Keratinocyte (primary cell): Measurements from ENCODE around the gene AK8. TPM values are rescaled to one million over a fixed set of nuclear protein-coding genes. Genes with fewer than 3 reads are reported as not detected.
"Not testable (repeated sequence)": the region's sequence is repeated elsewhere in the genome, so short reads cannot be mapped to it uniquely, and the experiment has no call there.

Experiments
- DNase-seq: peaks from one replicate; pipeline ENCODE4 v3.0.0-alpha.2; 2011; ENCODE audit warnings: low read depth, missing footprints, low spot score
- FAIRE-seq: peaks from 2 replicates; lab custom pipeline; 2011; peaks lifted over from hg19 to GRCh38; lab: Jason Lieb, UNC
- H2AFZ ChIP-seq: 2 replicates; pipeline ENCODE4 v1.6.0; 2012; ENCODE audit warnings: low read length, control low read depth, inconsistent platforms; ENCODE audit not compliant: control insufficient read depth
- H3K27ac ChIP-seq: 2 replicates; pipeline ENCODE4 v1.5.1; 2011; ENCODE audit warnings: low read length; ENCODE audit not compliant: control insufficient read depth, insufficient read depth
- H3K27me3 ChIP-seq: 3 replicates; pipeline ENCODE4 v1.6.0; 2011; ENCODE audit warnings: low read length; ENCODE audit not compliant: control insufficient read depth, insufficient read depth; ENCODE audit errors: extremely low read depth
- H3K36me3 ChIP-seq, 2 experiments: 2 replicates in 1 of 2; 3 replicates in 1 of 2; pipeline ENCODE4 v1.5.1; 2011; ENCODE audit warnings: low read length in 2 of 2, mild to moderate bottlenecking in 1 of 2; ENCODE audit not compliant: control insufficient read depth in 2 of 2, insufficient read depth in 2 of 2; ENCODE audit errors: extremely low read depth in 1 of 2
- H3K4me1 ChIP-seq: 3 replicates; pipeline ENCODE4 v1.5.1; 2011; ENCODE audit warnings: low read length; ENCODE audit not compliant: control insufficient read depth, insufficient read depth; ENCODE audit errors: extremely low read depth
- H3K4me2 ChIP-seq: 3 replicates; pipeline ENCODE4 v1.6.0; 2011; ENCODE audit warnings: low read depth, low read length; ENCODE audit not compliant: control insufficient read depth, insufficient read depth; ENCODE audit errors: extremely low read depth
- H3K4me3 ChIP-seq, 3 experiments: fragments of 200-600 bp in 1 of 3; sonication (generic) in 1 of 3; 2 replicates in 2 of 3; 3 replicates in 1 of 3; pipeline ENCODE4 v1.5.1; 2011 to 2016; ENCODE audit warnings: low read length in 3 of 3, mild to moderate bottlenecking in 3 of 3, control low read depth in 2 of 3, inconsistent platforms in 1 of 3, low read depth in 1 of 3, mixed read lengths in 1 of 3, mixed run types in 1 of 3, moderate library complexity in 1 of 3; ENCODE audit not compliant: control insufficient read depth in 2 of 3, insufficient read depth in 2 of 3; ENCODE audit errors: extremely low read depth in 1 of 3
- H3K79me2 ChIP-seq: 2 replicates; pipeline ENCODE4 v1.6.0; 2012; ENCODE audit warnings: low read length; ENCODE audit not compliant: control insufficient read depth, insufficient read depth
- H3K9ac ChIP-seq: 3 replicates; pipeline ENCODE4 v1.6.0; 2011; ENCODE audit warnings: low read length; ENCODE audit not compliant: control insufficient read depth, insufficient read depth; ENCODE audit errors: extremely low read depth
- H3K9me1 ChIP-seq: 3 replicates; pipeline ENCODE4 v1.6.0; 2011; ENCODE audit warnings: low read length; ENCODE audit not compliant: control insufficient read depth, insufficient read depth; ENCODE audit errors: extremely low read depth
- H3K9me3 ChIP-seq: 2 replicates; pipeline ENCODE4 v1.5.1; 2012; ENCODE audit warnings: low read depth, low read length; ENCODE audit not compliant: control insufficient read depth
- H4K20me1 ChIP-seq: 3 replicates; pipeline ENCODE4 v1.6.0; 2011; ENCODE audit warnings: low read length; ENCODE audit not compliant: control insufficient read depth, insufficient read depth; ENCODE audit errors: extremely low read depth
- EZH2 ChIP-seq: IDR thresholded peaks from one replicate; pipeline ENCODE4 v1.6.1; 2012; ENCODE audit warnings: inconsistent platforms, mild to moderate bottlenecking, low read length, moderate library complexity
- dilution Hi-C: fragments of 300-500 bp; cut with MboI; formaldehyde crosslinking; loops from one replicate; pipeline ENCODE4 v1.7.0; 2020; ENCODE audit warnings: low sequenced_read_pairs; ENCODE audit not compliant: extremely low pct_ligation_motif_present
- polyA plus RNA-seq, 5 experiments: library from polyadenylated mRNA; depleted of rRNA in 3 of 5; stranded (reverse) in 3 of 5; stranded (forward) in 1 of 5; unstranded in 1 of 5; fragments of >200 nt; gene quantifications; 1 replicate in 1 of 5; 2 replicates in 3 of 5; 3 replicates in 1 of 5; pipeline versions ENCODE4 v1.2.1 to v1.2.3, GENCODE V29; 2011 to 2012; ENCODE audit warnings: missing spikeins in 2 of 5, low read depth in 1 of 5, low replicate concordance in 1 of 5
- TF ChIP-seq, protein P1 (sequence below), 3 experiments: IDR thresholded peaks in 1 of 3; conservative IDR thresholded peaks in 1 of 3; optimal IDR thresholded peaks in 1 of 3; 2 replicates in 2 of 3; 3 replicates in 1 of 3; pipeline versions ENCODE3 to v1.5.1; 2011; ENCODE audit warnings: low read length in 3 of 3, mild to moderate bottlenecking in 3 of 3, moderate library complexity in 2 of 3, control low read depth in 1 of 3, inconsistent platforms in 1 of 3; ENCODE audit not compliant: insufficient read depth in 2 of 3; ENCODE audit errors: extremely low read depth in 1 of 3

Gene AK8
- polyA plus RNA-seq, 1 donor (not counting 4 experiments of a cell fraction or from before 2014, with no cell fraction given) = 0.24 TPM

DNA sequence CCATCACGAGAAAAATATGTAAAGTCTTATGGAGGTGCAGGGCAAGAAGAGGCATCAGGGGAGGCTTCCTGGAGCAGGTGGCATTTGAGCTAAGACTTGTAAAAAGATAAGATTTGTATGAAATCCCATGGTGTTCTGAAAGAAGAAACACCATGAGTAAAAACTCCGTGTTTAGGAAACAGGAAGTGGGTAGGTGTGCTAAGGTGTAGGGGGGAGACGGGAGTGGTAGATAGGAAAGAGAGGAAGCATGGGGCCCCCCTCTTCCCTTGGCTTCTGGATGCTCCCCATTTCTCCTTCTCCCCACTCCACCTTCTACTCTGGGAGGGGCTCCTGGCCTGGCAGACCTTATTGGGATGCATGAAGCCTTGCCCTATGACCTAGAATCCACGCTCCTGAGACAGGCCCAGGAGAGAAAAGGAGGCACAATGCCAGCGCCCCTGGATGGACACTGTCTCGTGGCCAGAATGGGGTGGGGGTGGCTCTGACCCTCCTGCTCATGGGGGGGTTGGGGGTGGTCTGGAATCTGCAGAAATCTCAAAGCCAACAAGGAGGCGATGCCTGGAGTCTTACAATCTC lies 104.2 kb downstream of the AK8 start:
- H4K20me1 ChIP-seq = no peaks in the 10 kb centered on the region
- no peaks in the 10 kb centered on the region for H3K79me2 ChIP-seq
- H3K4me1 ChIP-seq = peaks cover 7% of the 10 kb centered on the region
- no peak overlapping the region for H3K4me3 ChIP-seq
- H3K9ac ChIP-seq = no peak overlapping the region
- no peak overlapping the region for H3K27ac ChIP-seq
- TF ChIP-seq EZH2 = no peak
- TF ChIP-seq, protein P1, sequence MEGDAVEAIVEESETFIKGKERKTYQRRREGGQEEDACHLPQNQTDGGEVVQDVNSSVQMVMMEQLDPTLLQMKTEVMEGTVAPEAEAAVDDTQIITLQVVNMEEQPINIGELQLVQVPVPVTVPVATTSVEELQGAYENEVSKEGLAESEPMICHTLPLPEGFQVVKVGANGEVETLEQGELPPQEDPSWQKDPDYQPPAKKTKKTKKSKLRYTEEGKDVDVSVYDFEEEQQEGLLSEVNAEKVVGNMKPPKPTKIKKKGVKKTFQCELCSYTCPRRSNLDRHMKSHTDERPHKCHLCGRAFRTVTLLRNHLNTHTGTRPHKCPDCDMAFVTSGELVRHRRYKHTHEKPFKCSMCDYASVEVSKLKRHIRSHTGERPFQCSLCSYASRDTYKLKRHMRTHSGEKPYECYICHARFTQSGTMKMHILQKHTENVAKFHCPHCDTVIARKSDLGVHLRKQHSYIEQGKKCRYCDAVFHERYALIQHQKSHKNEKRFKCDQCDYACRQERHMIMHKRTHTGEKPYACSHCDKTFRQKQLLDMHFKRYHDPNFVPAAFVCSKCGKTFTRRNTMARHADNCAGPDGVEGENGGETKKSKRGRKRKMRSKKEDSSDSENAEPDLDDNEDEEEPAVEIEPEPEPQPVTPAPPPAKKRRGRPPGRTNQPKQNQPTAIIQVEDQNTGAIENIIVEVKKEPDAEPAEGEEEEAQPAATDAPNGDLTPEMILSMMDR (optimal IDR thresholded peaks at IDR 0.05 in 1 of 3, IDR thresholded peaks at IDR 0.05 in 1 of 3, conservative IDR thresholded peaks at IDR 0.05 in 1 of 3; ENCODE audit: extremely low read depth in 1 of 3, insufficient read depth in 2 of 3, low read length in 3 of 3) = no peak
- no peak overlapping the region for H3K4me2 ChIP-seq
- H3K27me3 ChIP-seq = no peaks in the 10 kb centered on the region
- H3K36me3 ChIP-seq = no peaks in the 10 kb centered on the region
- no peak for DNase-seq
- no peak overlapping the region for H2AFZ ChIP-seq
- no peak for FAIRE-seq
- H3K9me1 ChIP-seq = no peaks in the 10 kb centered on the region
- no peaks in the 10 kb centered on the region for H3K9me3 ChIP-seq
- dilution Hi-C loops = no loop called here

DNA sequence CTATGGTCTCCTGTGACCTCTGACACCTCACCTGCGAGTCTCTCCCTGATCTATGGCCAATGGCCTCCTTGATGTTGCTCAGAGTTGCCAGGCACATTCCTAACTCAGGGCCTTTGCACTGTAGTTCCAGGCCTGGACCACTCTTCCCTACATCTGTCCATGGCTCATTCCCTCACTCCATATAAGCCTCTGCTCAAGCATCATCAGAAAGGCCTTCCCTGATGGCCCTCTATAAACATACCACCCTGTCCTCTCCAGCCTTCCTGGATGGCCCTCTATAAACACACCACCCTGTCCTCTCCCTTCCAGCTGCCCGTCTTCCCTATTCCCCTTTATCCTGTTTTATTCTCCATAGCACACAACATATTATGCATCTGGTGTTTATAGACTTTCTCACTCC lies 105.0 kb downstream of the AK8 start:
- dilution Hi-C loops = no loop called here
- Histone ChIP-seq H3K36me3 (no peaks in the 10 kb centered on the region), H3K4me1 (peaks cover 7% of the 10 kb centered on the region), H3K4me3 (no peak overlapping the region), H3K79me2 (no peaks in the 10 kb centered on the region), H2AFZ (no peak overlapping the region), H3K9ac (no peak overlapping the region), H3K9me1 (no peaks in the 10 kb centered on the region), H3K4me2 (no peak overlapping the region), H3K9me3 (no peaks in the 10 kb centered on the region), H4K20me1 (no peaks in the 10 kb centered on the region), H3K27me3 (no peaks in the 10 kb centered on the region), H3K27ac (no peak overlapping the region)
- FAIRE-seq = no peak
- TF ChIP-seq, protein P1 (optimal IDR thresholded peaks at IDR 0.05 in 1 of 3, IDR thresholded peaks at IDR 0.05 in 1 of 3, conservative IDR thresholded peaks at IDR 0.05 in 1 of 3; ENCODE audit: extremely low read depth in 1 of 3, insufficient read depth in 2 of 3, low read length in 3 of 3) = no peak
- TF ChIP-seq EZH2 = no peak
- no peak for DNase-seq

DNA sequence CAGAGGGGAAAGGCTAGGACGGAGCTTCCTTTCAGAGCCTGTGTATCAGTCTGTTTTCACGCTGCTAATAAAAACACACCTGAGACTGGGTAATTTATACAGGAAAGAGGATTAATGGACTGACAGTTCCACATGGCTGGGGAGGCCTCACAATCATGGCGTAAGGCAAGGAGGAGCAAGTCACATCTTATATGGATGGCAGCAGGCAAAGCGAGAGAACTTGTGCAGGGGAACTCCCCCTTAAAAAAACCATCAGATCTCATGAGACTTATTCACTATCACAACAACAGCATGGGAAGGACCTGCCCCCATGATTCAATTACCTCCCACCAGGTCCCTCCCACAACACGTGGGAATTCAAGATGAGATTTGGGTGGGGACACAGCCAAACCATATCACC lies 106.3 kb downstream of the AK8 start:
- H2AFZ ChIP-seq, DNase-seq, H3K4me2 ChIP-seq, H3K4me1 ChIP-seq, FAIRE-seq, H3K9me1 ChIP-seq, H3K79me2 ChIP-seq, dilution Hi-C loops, H3K4me3 ChIP-seq, H3K9ac ChIP-seq, H4K20me1 ChIP-seq, H3K36me3 ChIP-seq, H3K9me3 ChIP-seq, H3K27ac ChIP-seq, H3K27me3 ChIP-seq: not testable (repeated sequence)
